Measurements from ENCODE around the gene IP6K1.
"Not testable (repeated sequence)": the region's sequence is repeated elsewhere in the genome, so short reads cannot be mapped to it uniquely, and the experiment has no call there.

Gene IP6K1

GRCh38 chr3:49794431-49794830 is 8.1 kb upstream of the IP6K1 start:
- no peak for DNase-seq (ENCODE audit: low read depth in 2 of 2)

GRCh38 chr3:49793486-49794085 is 7.2 kb upstream of the IP6K1 start:
- no peak for DNase-seq (ENCODE audit: low read depth in 2 of 2)

GRCh38 chr3:49792371-49793150 is 6.2 kb upstream of the IP6K1 start:
- no peak for DNase-seq (ENCODE audit: low read depth in 2 of 2)

- DNase-seq (ENCODE audit: low read depth in 2 of 2) = no peak
These were observed 5.2 kb upstream of the IP6K1 start for GRCh38 chr3:49791571-49791970.

- DNase-seq (ENCODE audit: low read depth in 2 of 2) = no peak
These were observed 4.5 kb upstream of the IP6K1 start for GRCh38 chr3:49790626-49791411.

GRCh38 chr3:49788056-49788455 is 1.7 kb upstream of the IP6K1 start:
- DNase-seq (ENCODE audit: low read depth in 2 of 2) = no peak

GRCh38 chr3:49787536-49787935 is 1.2 kb upstream of the IP6K1 start:
- no peak for DNase-seq (ENCODE audit: low read depth in 2 of 2)

GRCh38 chr3:49787182-49787464 is 781 bp upstream of the IP6K1 start:
- no peak for DNase-seq (ENCODE audit: low read depth in 2 of 2)

GRCh38 chr3:49785565-49786356 is 581 bp downstream of the IP6K1 start:
- DNase-seq (ENCODE audit: low read depth in 2 of 2) = peak in 1 of 2 donors; percentile 11

GRCh38 chr3:49782277-49782676 is 4.1 kb downstream of the IP6K1 start:
- not testable (repeated sequence) for DNase-seq (ENCODE audit: low read depth in 2 of 2)

GRCh38 chr3:49781415-49782199 is 4.7 kb downstream of the IP6K1 start:
- no peak for DNase-seq (ENCODE audit: low read depth in 2 of 2)

- DNase-seq (ENCODE audit: low read depth in 2 of 2) = not testable (repeated sequence)
These were observed 5.4 kb downstream of the IP6K1 start for GRCh38 chr3:49780975-49781365.

GRCh38 chr3:49780080-49780974 is 6.0 kb downstream of the IP6K1 start:
- DNase-seq (ENCODE audit: low read depth in 2 of 2) = no peak

GRCh38 chr3:49779358-49780079 is 6.8 kb downstream of the IP6K1 start:
- no peak for DNase-seq (ENCODE audit: low read depth in 2 of 2)

- DNase-seq (ENCODE audit: low read depth in 2 of 2) = not testable (repeated sequence)
These were observed 10.2 kb downstream of the IP6K1 start for GRCh38 chr3:49776101-49776500.

- no peak for DNase-seq (ENCODE audit: low read depth in 2 of 2)
These were observed 10.8 kb downstream of the IP6K1 start for GRCh38 chr3:49775538-49775937.

GRCh38 chr3:49772703-49773102 is 13.6 kb downstream of the IP6K1 start:
- no peak for DNase-seq (ENCODE audit: low read depth in 2 of 2)

GRCh38 chr3:49771340-49771938 is 14.9 kb downstream of the IP6K1 start:
- DNase-seq (ENCODE audit: low read depth in 2 of 2) = no peak

GRCh38 chr3:49769926-49770325 is 16.4 kb downstream of the IP6K1 start:
- no peak for DNase-seq (ENCODE audit: low read depth in 2 of 2)
